Measurements from ENCODE around the gene KLHDC2. TPM values are rescaled to one million over a fixed set of nuclear protein-coding genes. Genes with fewer than 3 reads are reported as not detected.
A peak's percentile ranks its signal among the peaks of the same experiment; 100 is the strongest.

The KLHDC2 gene
- total and polyA plus RNA-seq, 2 donors (not counting 3 experiments of a cell fraction or from before 2014, with no cell fraction given) = 25.2 to 29.2 TPM

DNA sequence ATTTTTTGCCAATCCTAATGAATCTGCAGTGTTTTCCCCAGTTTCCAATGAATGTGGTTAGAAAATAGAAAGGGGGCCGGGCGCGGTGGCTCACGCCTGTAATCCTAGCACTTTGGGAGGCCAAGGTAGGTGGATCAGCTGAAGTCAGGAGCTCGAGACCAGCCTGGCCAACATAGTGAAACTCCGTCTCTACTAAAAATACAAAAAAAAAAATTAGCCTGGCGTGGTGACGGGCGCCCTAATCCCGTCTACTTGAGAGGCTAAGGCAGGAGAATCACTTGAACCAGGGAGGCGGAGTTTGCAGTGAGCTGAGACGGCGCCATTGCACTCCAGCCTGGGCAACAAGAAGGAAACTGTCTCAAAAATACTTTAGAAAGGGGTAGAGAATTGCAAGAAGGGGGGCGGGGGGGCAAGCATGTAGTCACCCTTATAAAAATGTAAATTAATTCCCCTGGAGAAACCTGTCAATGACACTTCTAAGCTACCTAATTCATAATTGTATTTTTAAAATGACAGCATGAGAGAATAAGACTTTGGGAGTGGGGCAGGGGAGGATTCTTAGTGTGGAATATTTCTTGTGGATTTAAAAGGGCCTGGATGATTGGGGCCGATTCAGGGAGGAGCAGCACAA lies 1.7 kb downstream of the KLHDC2 start:
- Histone ChIP-seq H3K79me2 (ENCODE audit: control insufficient read depth, insufficient read depth, low read length) (peaks cover 10% of the 10 kb centered on the region), H3K9ac (replicated peaks; ENCODE audit: extremely low read depth, insufficient read depth, low read length) (peak overlapping the region; percentile 91), H3K9me1 (replicated peaks; ENCODE audit: control insufficient read depth, extremely low read depth, insufficient read depth, low read length) (no peaks in the 10 kb centered on the region), H3K4me2 (ENCODE audit: insufficient read depth, low read length) (peak overlapping the region; percentile 82), H4K20me1 (replicated peaks; ENCODE audit: control insufficient read depth, extremely low read depth, insufficient read depth, low read length) (no peaks in the 10 kb centered on the region), H3K36me3 (ENCODE audit: control insufficient read depth in 2 of 2, extremely low read depth in 1 of 2, insufficient read depth in 2 of 2, low read length in 2 of 2) (no peaks in the 10 kb centered on the region), H3K4me3 (replicated peaks in 1 of 3; ENCODE audit: insufficient read depth in 1 of 3, low read depth in 1 of 3, low read length in 3 of 3) (peak overlapping the region in 1 of 3 experiments; percentile 69), H2AFZ (ENCODE audit: low read depth, low read length) (no peak overlapping the region), H3K9me3 (replicated peaks; ENCODE audit: control insufficient read depth, insufficient read depth, low read length) (no peaks in the 10 kb centered on the region), H3K4me1 (ENCODE audit: control insufficient read depth, extremely low read depth, insufficient read depth, low read length) (peaks cover 16% of the 10 kb centered on the region), H3K27ac (ENCODE audit: insufficient read depth, low read depth, low read length) (peak overlapping the region; percentile 86), H3K27me3 (ENCODE audit: control insufficient read depth in 2 of 2, insufficient read depth in 2 of 2, low read length in 2 of 2) (no peaks in the 10 kb centered on the region)
- intact Hi-C loops (cut with micrococcal nuclease) (loop anchor here (5.0 kb wide), 1 partner anchor 763 kb away; the partner anchor contains the start of gene MAP4K5), dilution Hi-C loops (cut with MboI; ENCODE audit: extremely low pct_ligation_motif_present, low sequenced_read_pairs) (no loop called here)
- POLR2A ChIA-PET = interaction anchor here (2.4 kb wide), 1 partner anchor 149 kb away, joined by 11 read pairs; the partner anchor contains the start of genes MGAT2 and RPL36AL
- BruUV-seq (replicated peaks) = no TSS peak
- DNase-seq (ENCODE audit: low read depth, low spot score) = no peak
- CTCF ChIA-PET = interaction anchor here (3.6 kb wide), 1 partner anchor 135 kb away, joined by 49 read pairs; the partner anchor contains the start of gene DNAAF2
- TF ChIP-seq GATA2 (IDR thresholded peaks at IDR 0.05; ENCODE audit: insufficient read depth, insufficient read length, low read depth, low read length) (no peak), POLR2A (IDR thresholded peaks at IDR 0.05; ENCODE audit: low read depth, low read length) (peak; percentile 45), CTCF (IDR thresholded peaks at IDR 0.05; ENCODE audit: extremely low read depth in 1 of 2, insufficient read depth in 1 of 2, low read depth in 1 of 2, low read length in 2 of 2) (no peak), POLR2AphosphoS5 (IDR thresholded peaks at IDR 0.05; ENCODE audit: insufficient read depth, low read depth, low read length) (no peak), EZH2 (IDR thresholded peaks at IDR 0.05; ENCODE audit: borderline replicate concordance, low read depth, low read length, severe bottlenecking) (no peak)
- TF ChIP-seq, protein P1, sequence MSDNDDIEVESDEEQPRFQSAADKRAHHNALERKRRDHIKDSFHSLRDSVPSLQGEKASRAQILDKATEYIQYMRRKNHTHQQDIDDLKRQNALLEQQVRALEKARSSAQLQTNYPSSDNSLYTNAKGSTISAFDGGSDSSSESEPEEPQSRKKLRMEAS (IDR thresholded peaks at IDR 0.05; ENCODE audit: insufficient read depth, insufficient read length) = no peak
- no peak for FAIRE-seq

Measured in endothelial cell of umbilical vein (primary cell).